Ascending aorta (tissue), 2 donors: ENCODE measurements around the gene DCST1. TPM values are rescaled to one million over a fixed set of nuclear protein-coding genes. Genes with fewer than 3 reads are reported as not detected.

Experiments
- DNase-seq, 2 donors: peaks; one replicate each; pipeline ENCODE4 v3.0.0-alpha.2; 2019; ENCODE audit warnings: low spot score in 2 of 2
- H3K27ac ChIP-seq, 2 donors: fragments of 200-600 bp; sonication (generic); one replicate each; pipeline ENCODE4 v1.5.1; 2016 to 2017; ENCODE audit warnings: mild to moderate bottlenecking in 1 of 2
- H3K27me3 ChIP-seq: fragments of 200-600 bp; sonication (generic); one replicate; pipeline ENCODE4 v1.5.1; 2017
- H3K36me3 ChIP-seq, 2 donors: fragments of 200-600 bp; sonication (generic); one replicate each; pipeline ENCODE4 v1.5.1; 2016
- H3K4me1 ChIP-seq, 2 donors: fragments of 200-600 bp; sonication (generic); one replicate each; pipeline ENCODE4 v1.5.1; 2016 to 2017; ENCODE audit warnings: mild to moderate bottlenecking in 1 of 2
- H3K4me3 ChIP-seq, 2 donors: fragments of 200-600 bp; sonication (generic); one replicate each; pipeline ENCODE4 v1.5.1; 2016 to 2017; ENCODE audit warnings: mild to moderate bottlenecking in 1 of 2
- H3K9me3 ChIP-seq, 2 donors: fragments of 200-600 bp; sonication (generic); one replicate each; pipeline ENCODE4 v1.5.1; 2016
- intact Hi-C: fragments of 100-400 bp; cut with DNase I; formaldehyde crosslinking; loops from one replicate; pipeline ENCODE4 v1.15.1; 2023
- total RNA-seq: library from RNA; depleted of rRNA; stranded (reverse); fragments of >200 nt; gene quantifications from one replicate; pipeline ENCODE4 v1.1.0, GENCODE V29; 2016
- TF ChIP-seq, protein P1 (sequence below), 3 experiments: fragments of 200-600 bp in 2 of 3; fragments of 450-650 bp in 1 of 3; sonication (generic) in 2 of 3; IDR thresholded peaks; one replicate each; pipeline ENCODE4 v1.5.1; 2016 to 2019; ENCODE audit warnings: antibody characterized with exemption in 3 of 3, mild to moderate bottlenecking in 1 of 3, moderate library complexity in 1 of 3

DCST1 gene
- total RNA-seq, 1 donor from 2014 or later, result not detected

DNA sequence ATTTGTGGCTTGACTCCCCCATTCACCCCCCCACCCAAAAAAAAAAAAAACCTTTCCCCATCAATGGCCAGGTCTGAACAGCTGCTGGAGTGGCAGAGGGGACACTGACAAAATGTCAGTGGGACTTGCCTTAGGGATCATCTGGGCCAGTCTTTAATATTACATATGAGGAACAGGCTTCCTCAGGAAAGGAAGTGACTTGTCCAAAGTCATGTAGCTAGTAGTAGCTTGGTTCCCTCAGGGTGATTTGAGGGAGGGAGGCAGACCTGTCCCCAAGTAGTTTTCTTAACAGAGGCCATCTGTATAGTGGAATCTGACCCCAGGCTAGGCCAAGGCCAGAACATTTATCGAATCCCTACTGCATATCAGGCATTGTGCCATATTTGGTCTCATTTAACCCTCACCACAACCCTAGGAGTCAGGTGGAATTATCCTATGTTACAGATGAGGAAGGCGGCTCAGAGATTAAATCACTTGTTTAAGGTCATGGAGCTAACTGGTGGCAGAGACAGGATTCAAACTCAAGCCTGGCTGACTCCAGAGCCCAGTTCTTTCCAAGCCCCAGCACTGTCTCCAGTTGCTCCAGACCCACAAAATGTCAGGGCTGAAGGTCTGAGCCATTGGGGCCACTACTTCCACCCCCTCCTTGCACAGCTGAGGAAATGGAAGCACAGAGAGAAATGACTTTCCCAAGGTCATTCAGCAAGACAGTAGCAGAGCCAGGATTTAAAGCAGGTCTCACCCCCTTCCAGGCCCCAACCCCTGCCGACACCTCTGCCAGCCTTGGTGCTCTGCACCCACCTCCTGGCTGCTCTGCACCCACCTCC, 20.6 kb upstream of the DCST1 start:
- peaks cover 6 to 36% of the 10 kb centered on the region in 2 donors for H3K4me1 ChIP-seq
- peak overlapping the region; percentile 7 to 75 for H3K27ac ChIP-seq
- no peak for DNase-seq
- no peak overlapping the region for H3K4me3 ChIP-seq
- no peaks in the 10 kb centered on the region for H3K27me3 ChIP-seq
- intact Hi-C loops, result no loop called here
- H3K9me3 ChIP-seq, result no peaks in the 10 kb centered on the region
- H3K36me3 ChIP-seq, result peaks cover 13 to 28% of the 10 kb centered on the region in 2 donors
- TF ChIP-seq, protein P1, sequence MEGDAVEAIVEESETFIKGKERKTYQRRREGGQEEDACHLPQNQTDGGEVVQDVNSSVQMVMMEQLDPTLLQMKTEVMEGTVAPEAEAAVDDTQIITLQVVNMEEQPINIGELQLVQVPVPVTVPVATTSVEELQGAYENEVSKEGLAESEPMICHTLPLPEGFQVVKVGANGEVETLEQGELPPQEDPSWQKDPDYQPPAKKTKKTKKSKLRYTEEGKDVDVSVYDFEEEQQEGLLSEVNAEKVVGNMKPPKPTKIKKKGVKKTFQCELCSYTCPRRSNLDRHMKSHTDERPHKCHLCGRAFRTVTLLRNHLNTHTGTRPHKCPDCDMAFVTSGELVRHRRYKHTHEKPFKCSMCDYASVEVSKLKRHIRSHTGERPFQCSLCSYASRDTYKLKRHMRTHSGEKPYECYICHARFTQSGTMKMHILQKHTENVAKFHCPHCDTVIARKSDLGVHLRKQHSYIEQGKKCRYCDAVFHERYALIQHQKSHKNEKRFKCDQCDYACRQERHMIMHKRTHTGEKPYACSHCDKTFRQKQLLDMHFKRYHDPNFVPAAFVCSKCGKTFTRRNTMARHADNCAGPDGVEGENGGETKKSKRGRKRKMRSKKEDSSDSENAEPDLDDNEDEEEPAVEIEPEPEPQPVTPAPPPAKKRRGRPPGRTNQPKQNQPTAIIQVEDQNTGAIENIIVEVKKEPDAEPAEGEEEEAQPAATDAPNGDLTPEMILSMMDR (IDR thresholded peaks at IDR 0.05), result no peak

DNA sequence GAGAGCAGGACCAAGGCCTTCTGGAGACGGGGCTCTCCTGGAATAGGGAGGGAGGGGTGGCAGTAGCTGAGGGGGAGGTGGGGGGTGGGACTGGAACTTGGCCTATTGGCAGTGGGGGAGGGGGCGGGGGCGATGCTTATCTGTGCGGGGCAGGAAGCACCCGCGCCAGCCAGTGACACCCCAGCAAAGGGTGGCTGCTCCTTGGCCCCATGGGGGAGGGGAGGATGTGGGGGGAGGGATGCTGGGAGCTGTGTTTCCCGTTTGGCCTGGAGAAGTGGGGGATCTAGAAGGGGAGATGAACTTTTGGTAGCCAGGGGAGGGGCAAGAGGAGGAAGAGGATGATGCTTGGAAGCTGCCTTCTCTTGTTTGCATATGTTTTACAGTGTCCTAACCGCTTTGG, 20.0 kb upstream of the DCST1 start:
- Histone ChIP-seq H3K4me1 (peaks cover 7 to 35% of the 10 kb centered on the region in 2 donors), H3K27me3 (no peaks in the 10 kb centered on the region), H3K9me3 (no peaks in the 10 kb centered on the region), H3K36me3 (peaks cover 13 to 28% of the 10 kb centered on the region in 2 donors), H3K4me3 (no peak overlapping the region), H3K27ac (peak overlapping the region in 1 of 2 donors; percentile 7)
- TF ChIP-seq, protein P1 (IDR thresholded peaks at IDR 0.05), result no peak
- intact Hi-C loops, result no loop called here
- DNase-seq, result no peak

DNA sequence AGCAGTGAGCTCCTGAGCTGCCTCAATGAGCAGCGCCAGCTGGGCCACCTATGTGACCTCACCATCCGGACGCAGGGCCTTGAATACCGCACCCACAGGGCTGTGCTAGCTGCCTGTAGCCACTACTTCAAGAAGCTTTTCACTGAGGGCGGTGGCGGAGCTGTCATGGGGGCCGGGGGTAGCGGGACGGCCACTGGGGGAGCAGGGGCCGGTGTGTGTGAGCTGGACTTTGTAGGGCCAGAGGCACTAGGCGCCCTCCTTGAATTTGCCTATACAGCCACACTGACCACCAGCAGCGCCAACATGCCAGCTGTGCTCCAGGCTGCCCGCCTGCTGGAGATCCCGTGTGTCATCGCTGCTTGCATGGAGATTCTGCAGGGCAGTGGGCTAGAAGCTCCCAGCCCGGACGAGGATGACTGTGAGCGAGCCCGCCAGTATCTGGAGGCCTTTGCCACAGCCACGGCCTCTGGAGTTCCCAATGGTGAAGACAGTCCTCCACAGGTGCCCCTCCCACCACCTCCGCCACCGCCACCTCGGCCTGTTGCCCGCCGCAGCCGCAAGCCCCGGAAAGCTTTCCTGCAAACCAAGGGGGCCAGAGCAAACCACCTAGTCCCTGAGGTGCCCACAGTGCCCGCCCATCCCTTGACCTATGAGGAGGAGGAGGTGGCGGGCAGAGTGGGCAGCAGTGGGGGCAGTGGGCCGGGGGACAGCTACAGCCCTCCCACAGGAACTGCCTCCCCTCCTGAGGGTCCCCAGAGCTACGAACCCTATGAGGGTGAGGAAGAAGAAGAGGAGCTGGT, 18.7 kb upstream of the DCST1 start:
- DNase-seq, result no peak
- no peaks in the 10 kb centered on the region for H3K27me3 ChIP-seq
- H3K36me3 ChIP-seq, result peaks cover 13 to 28% of the 10 kb centered on the region in 2 donors
- H3K9me3 ChIP-seq, result no peaks in the 10 kb centered on the region
- TF ChIP-seq, protein P1 (IDR thresholded peaks at IDR 0.05), result no peak
- no peak overlapping the region for H3K27ac ChIP-seq
- H3K4me1 ChIP-seq, result peaks cover 7 to 35% of the 10 kb centered on the region in 2 donors
- H3K4me3 ChIP-seq, result no peak overlapping the region
- intact Hi-C loops, result no loop called here

DNA sequence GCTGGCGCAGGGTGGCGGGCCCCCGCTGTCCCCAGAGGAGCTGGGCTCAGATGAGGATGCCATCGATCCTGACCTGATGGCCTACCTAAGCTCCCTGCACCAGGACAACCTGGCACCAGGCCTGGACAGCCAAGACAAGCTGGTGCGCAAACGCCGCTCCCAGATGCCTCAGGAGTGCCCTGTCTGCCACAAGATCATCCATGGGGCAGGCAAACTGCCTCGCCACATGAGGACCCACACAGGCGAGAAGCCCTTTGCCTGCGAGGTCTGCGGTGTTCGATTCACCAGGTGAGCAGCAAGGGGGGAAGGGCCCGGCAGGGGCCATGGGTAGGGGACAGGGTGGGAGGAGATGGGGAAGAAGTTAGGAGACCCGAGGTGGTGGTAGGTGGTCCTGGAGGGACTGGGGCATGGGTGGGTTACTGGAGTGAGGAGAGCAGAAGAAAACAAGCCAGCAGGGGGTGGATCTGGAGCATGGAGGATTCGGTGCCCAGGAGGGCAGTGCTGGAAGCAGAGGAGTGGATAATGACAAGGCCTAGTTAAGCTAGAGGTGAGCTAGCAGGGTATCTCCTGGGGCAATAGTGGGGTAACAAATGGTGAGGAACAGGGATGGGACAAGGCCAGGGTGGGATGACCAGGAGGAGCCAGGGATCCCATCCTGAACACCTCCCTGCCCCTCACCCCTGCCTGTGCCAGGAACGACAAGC, 17.9 kb upstream of the DCST1 start:
- Histone ChIP-seq H3K9me3 (no peaks in the 10 kb centered on the region), H3K27me3 (no peaks in the 10 kb centered on the region), H3K4me3 (no peak overlapping the region), H3K4me1 (peaks cover 7 to 29% of the 10 kb centered on the region in 2 donors), H3K27ac (no peak overlapping the region), H3K36me3 (peaks cover 13 to 28% of the 10 kb centered on the region in 2 donors)
- TF ChIP-seq, protein P1 (IDR thresholded peaks at IDR 0.05), result no peak
- DNase-seq, result no peak
- intact Hi-C loops, result loop anchor here (2.0 kb wide), 2 partner anchors 41 to 69 kb away; partner anchors contain the start of gene CKS1B

DNA sequence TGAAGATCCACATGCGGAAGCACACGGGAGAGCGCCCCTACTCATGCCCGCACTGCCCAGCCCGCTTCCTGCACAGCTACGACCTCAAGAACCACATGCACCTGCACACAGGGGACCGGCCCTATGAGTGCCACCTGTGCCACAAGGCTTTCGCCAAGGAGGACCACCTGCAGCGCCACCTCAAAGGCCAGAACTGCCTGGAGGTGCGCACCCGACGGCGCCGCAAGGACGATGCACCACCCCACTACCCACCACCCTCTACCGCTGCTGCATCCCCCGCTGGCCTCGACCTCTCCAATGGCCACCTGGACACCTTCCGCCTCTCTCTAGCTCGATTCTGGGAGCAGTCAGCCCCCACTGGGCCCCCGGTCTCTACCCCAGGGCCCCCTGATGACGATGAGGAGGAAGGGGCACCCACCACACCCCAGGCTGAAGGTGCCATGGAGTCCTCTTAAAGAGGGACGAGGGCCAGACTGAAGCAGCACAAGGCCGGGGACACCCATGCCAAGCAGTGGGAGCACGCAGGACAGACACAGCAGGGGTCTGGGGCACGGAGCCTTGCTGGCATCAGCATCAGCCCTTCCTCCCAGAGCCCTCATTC, 17.3 kb upstream of the DCST1 start:
- Histone ChIP-seq H3K9me3 (no peaks in the 10 kb centered on the region), H3K27ac (peak overlapping the region; percentile 82 to 89), H3K36me3 (peaks cover 13 to 28% of the 10 kb centered on the region in 2 donors), H3K4me3 (no peak overlapping the region), H3K4me1 (peaks cover 7 to 25% of the 10 kb centered on the region in 2 donors), H3K27me3 (no peaks in the 10 kb centered on the region)
- DNase-seq, result no peak
- TF ChIP-seq, protein P1 (IDR thresholded peaks at IDR 0.05), result no peak
- intact Hi-C loops, result loop anchor here (2.0 kb wide), 2 partner anchors 42 to 68 kb away; partner anchors contain the start of gene CKS1B
